GM18498 (cell line): ENCODE data around the gene STARD7.
"Not testable (repeated sequence)": the region's sequence is repeated elsewhere in the genome, so short reads cannot be mapped to it uniquely, and the experiment has no call there.

ENCODE experiments used
- ATAC-seq: cut with Tn5 transposase; IDR thresholded peaks from one replicate; pipeline ENCODE4 v1.9.1; 2021; ENCODE audit warnings: mild to moderate bottlenecking, moderate library complexity; ENCODE audit not compliant: unreplicated experiment

Gene STARD7

DNA sequence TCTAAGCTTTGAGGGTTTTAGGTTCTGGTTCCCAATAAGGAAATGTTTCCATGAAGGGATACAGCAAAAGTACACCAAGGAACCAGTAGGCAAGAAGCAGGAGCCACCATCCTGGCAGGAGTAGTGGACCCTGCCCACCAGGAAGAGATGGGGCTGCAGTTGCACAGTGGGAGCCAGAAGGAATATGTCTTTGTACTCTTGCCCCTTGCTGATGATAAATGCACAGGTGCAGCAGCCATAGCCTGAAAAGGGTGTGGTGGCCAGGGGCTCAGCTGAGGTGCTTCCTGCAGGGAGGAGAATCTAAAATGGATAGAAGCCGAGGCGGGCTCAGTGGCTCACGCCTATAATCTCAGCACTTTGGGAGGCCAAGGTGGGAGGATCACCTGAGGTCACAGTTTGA, 29.6 kb upstream of the STARD7 start:
- ATAC-seq = no peak

GRCh38 chr2:96236882-96237281, 28.3 kb upstream of the STARD7 start:
- no peak for ATAC-seq

- peak; percentile 95 for ATAC-seq
Observed at GRCh38 chr2:96233880-96234316, 25.3 kb upstream of the STARD7 start.

- ATAC-seq = no peak
Observed at GRCh38 chr2:96233436-96233835, 24.8 kb upstream of the STARD7 start.

- ATAC-seq = no peak
Observed at GRCh38 chr2:96231316-96231715, 22.7 kb upstream of the STARD7 start.

DNA sequence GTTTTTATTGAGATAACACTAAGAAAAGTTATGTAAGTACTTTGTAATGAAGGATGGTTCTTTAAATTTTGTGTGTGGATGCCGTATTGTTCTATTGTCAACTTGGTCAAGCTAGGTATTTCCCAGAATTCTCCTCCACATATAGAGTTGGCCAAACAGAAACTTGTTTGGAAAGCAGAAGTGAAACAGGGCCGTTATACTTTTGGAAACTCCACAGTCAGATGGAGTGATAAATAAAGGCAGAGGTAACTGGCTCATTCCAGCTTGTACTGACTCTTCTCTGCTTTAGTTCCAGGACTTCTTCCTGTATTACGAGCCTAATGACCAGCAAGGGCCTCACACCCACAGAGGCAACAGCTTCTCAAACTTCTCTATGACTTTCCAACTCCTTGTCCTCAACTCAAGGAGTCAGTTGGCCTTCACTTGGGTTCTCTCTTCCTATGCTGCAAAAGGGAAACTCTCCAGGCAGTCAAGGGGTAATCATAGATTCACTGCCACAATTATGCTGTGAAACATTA, 16.4 kb upstream of the STARD7 start:
- peak; percentile 80 for ATAC-seq

DNA sequence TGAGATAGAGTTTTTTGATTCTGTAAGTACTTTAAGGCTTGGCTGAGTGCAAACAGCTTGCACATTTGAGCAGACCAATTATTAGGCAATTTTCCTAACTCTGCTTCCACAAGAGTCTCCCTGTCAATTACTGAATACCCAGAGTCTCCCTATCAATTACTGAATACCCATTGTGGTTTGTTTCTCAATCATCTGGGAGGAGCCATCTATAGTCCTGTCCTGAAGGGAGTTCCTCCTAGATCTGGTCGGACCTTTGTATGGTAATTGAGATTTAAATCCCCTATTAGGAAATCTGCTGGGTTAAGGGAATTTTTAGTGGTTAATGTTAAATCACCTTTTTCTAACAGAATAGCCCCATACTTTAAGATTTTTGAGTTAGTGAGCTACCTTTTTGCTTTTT, 12.5 kb upstream of the STARD7 start:
- not testable (repeated sequence) for ATAC-seq

- not testable (repeated sequence) for ATAC-seq
Observed at GRCh38 chr2:96219959-96220358, 11.3 kb upstream of the STARD7 start.

GRCh38 chr2:96218508-96219131, 10.0 kb upstream of the STARD7 start:
- no peak for ATAC-seq

- ATAC-seq = no peak
Observed at GRCh38 chr2:96214554-96214953, 5.9 kb upstream of the STARD7 start.

DNA sequence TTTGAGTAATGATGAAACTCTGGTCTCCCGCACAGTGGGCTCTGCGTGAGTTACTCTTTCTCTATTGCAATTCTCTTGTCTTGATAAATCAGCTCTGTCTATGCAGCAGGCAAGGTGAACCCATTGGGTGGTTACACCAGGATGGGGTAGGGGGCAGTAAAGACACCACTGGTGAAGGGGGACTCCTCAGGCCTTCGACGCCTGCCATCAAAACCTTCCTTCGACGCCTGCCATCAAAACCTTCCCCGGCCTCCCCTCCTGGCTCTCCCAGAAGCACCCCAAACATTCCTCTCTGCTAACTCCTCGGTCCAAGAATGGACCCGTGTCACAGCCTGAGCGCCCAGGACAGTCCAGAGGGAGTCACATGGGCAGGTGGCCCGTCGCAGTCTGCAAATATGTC, 4.8 kb upstream of the STARD7 start:
- no peak for ATAC-seq

DNA sequence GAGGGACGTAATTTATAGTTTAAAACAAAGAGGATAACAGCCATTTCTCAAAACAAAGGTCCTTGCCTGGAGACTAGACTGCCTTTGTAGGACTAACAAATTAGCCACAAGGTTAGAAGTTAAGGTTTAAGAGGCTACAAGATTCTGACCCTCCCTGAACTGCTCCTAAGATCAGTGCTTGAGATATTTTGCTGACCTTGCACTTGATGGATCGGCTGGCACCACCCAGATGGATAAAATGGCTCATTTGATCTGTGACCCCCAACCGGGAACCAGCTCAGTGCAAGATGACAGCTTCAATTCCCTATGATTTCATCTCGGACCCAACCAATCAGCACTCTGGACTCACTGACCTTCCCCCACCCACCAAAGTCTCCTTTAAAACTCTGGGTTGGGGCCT, 3.7 kb upstream of the STARD7 start:
- ATAC-seq = no peak

DNA sequence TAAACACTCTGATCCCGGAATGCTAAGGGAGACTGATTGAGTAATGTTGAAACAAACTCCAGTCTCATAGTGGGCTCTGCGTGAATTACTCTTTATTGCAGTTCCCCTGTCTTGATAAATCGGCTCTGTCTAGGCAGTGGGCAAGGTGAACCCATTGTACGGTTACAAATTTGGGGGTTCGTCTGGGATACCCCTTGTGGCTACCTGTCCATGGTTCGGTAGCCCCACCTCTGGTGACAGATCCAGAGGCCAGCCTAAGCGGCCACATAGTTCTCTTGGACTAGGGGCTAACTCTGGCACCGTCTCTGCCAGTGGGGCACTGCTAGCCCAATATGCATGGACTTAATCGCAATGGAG, 1.1 kb upstream of the STARD7 start:
- ATAC-seq = no peak

DNA sequence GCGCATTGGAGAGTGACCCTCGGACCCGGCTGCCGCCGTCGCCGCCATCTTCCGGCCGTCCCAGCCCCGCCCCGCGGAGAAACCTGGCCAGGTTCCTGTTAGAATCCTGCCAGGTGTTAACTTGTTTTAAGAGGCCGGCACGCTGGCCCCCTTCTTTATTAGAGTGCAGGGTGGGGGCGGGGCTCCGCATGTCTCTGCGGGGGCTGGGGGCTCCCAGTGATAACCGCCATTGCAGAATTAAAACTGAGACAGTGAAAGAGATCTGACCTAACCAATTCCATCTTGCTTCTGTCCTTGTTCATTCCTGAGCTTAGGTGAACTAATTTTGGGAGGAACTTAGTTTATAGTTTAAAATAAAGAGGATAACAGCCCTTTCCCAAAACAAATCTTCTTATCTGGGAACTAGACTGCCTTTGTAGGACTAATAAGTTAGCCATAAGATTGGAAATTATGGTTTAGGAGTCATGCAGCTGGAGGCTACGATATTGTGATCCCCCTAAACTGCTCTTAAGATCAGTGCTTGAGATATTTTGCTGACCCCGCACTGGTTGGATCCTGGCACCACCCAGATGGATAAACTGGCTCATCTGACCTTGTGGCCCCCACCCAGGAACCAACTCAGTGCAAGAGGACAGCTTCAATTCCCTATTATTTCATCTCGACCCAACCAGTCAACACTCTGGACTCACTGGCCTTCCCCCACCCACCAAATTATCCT, 543 bp upstream of the STARD7 start:
- ATAC-seq = no peak

DNA sequence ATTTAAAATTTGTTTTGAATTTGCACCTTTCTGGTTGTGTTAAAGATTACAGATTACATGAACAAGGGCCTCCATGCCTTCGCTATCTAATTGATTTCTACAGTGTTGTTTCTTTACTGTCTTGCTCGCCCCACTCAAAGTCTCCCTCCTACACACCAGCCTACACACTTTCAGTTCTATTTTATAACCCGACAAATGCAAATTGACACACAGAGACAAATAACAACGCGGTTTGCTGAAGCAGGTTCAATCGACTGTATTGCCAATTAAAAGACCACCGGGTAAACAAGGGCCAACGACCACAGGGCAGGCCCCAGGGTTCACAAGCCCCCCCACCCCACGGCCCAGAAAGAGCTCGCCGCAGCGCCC, 869 bp downstream of the STARD7 start:
- ATAC-seq = peak; percentile 9

DNA sequence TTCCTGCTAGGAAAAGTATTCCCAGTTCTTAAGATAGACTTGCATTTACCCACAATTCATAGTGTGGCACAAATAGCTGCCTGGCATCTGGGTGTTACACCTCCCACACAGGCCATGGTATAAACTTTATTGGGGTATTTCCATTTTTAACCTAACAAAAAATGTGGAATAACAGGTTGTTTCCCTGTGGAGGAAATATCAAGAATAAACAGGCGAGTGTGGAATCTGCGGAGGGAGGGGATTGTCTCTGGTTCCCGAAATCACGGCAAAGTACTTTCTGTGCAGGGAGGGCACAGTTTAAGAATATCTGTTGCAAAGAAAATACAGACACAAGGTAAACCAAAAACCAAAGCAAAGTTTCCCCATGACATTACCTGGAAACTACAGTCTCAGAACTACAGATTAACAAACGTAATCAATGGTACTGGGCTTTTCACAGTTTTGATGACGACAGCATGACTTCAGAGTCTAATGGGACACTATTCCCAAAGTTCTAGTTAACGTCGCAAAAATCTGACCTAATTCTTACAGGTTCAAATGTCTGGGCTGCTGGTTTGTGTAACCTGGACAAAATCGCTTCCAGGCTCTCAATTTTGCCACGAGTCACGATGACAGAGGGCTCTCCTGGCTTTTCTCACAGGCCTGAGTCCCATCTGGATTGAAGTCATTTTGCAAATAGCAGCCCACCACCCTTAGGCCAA, 1.4 kb downstream of the STARD7 start:
- no peak for ATAC-seq

GRCh38 chr2:96205888-96206287, 2.7 kb downstream of the STARD7 start:
- no peak for ATAC-seq

- no peak for ATAC-seq
Observed at GRCh38 chr2:96204836-96205624, 3.6 kb downstream of the STARD7 start.

- ATAC-seq = no peak
Observed at GRCh38 chr2:96203130-96204028, 5.2 kb downstream of the STARD7 start.

DNA sequence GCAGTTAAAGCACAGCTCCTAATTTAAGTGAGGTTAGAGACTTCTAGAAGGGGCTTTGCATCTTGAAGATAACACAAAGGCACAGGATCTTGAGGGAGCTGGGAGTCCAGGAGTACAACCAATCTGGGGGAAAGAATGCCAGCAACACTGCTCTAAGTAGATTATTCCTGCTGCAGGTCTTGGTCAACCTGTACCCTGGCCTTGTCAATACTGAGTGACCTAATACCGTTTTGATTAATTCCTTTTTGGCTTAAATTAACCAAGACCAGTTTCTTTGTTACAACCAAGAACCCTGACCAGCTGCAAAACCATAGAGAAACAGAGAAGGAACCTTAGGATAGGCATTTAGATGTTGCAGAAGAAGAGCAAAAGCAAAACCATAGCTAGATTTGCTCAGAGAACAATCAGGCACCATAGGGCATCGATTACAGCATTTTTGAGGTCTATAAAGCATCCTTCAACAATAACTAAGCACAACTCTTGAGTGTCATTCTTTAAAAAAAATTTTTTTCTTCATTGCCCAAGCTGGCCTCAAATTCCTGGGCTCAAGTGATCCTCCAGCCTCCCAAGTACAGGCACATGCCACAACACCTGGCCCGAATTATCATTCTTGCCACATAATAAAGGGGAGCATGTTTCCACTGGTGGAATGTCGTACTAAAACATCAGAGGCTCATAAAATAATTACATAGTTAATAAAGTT, 6.3 kb downstream of the STARD7 start:
- no peak for ATAC-seq
